ENCODE results near the gene ZNF74. TPM values are rescaled to one million over a fixed set of nuclear protein-coding genes. Genes with fewer than 3 reads are reported as not detected.

The ZNF74 gene
- total and polyA plus RNA-seq, 8 donors = 5.0 to 9.1 (median 5.7) TPM

DNA sequence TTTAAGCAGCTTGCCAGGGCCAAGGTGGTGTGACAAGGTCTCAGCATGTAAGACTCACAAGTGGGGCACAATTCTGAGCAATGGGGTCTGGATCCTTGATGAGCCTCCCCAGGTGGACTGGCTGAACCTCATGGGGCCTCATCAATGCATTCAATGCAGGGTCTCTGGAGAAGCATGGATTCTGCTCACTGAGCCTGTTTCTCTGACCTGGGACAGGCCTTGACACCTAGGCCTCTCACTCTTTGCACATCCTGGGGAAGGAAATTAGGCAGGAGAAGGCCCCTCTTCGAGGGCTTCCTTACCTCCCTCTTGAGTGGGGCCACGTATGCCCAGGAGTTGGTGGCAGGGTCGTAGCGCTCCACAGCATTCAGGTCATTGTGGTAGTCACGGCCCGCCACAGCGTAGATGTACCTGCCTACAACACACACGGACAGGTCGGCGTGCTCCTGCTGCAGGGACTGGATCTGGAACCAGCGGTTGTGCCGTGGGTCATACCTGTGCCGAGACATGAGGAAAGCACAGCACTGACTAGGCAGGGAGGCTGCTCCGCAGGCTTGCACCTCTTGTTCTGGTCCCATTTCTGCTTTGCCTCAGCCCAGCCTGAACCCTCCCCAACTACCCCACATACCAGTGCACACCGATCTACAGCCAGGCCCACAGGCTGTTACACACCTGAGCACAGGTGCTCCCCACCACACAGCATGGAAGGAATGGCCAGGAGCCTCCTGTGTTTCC lies 63.7 kb downstream of the ZNF74 start:
- DNase-seq = peak in 2 of 6 donors; percentile 31 to 57
- no peak for TF ChIP-seq CTCF (IDR thresholded peaks at IDR 0.05)

More for the DNA sequence above, 63.7 kb downstream of the ZNF74 start:
- Histone ChIP-seq H3K27ac (no peak overlapping the region), H3K9me3 (no peaks in the 10 kb centered on the region), H3K4me3 (no peak overlapping the region), H3K36me3 (peaks cover 0 to 7% (median 0%) of the 10 kb centered on the region in 3 donors), H3K27me3 (no peaks in the 10 kb centered on the region), H3K4me1 (no peaks in the 10 kb centered on the region)
- ATAC-seq (no peak), FAIRE-seq (no peak)
- WGBS, 2 donors = 92 to 93% methylated on average over 15 of the region's 15 CpGs
- intact Hi-C loops (cut with DNase I) = no loop called here

Other genes starting within 250 kb of the ZNF74 start
- gene CCDC188, start 243.1 kb upstream of the ZNF74 start, total RNA-seq = 1 to 10 TPM in 1 of 6 donors, under 1 TPM in 4, not detected in 1; 0.31 to 1.0 (median 0.38) TPM
- 1 to 10 TPM; 5.2 to 7.1 TPM for gene CCDC188, start 243.1 kb upstream of the ZNF74 start, polyA plus RNA-seq
- 1 to 10 TPM in 5 of 6 donors, under 1 TPM in 1; 0.88 to 7.4 (median 1.9) TPM for gene RTN4R, start 125.8 kb upstream of the ZNF74 start, total RNA-seq
- 1 to 10 TPM; 1.7 TPM for gene RTN4R, start 125.8 kb upstream of the ZNF74 start, polyA plus RNA-seq
- 10 to 100 TPM; 17.2 to 23.5 (median 21.6) TPM for gene DGCR6L, start 74.1 kb upstream of the ZNF74 start, total RNA-seq
- gene DGCR6L, start 74.1 kb upstream of the ZNF74 start, polyA plus RNA-seq = 10 to 100 TPM; 49.2 to 53.4 TPM
- gene SCARF2, start 43.7 kb downstream of the ZNF74 start, total RNA-seq = 1 to 10 TPM; 1.1 to 5.2 (median 1.8) TPM
- 1 to 10 TPM; 1.2 TPM for gene SCARF2, start 43.7 kb downstream of the ZNF74 start, polyA plus RNA-seq
- gene KLHL22, start 101.6 kb downstream of the ZNF74 start, total RNA-seq = 10 to 100 TPM in 4 of 6 donors, 1 to 10 TPM in 2; 9.9 to 15.0 (median 12.4) TPM
- 10 to 100 TPM; 22.2 to 22.9 TPM for gene KLHL22, start 101.6 kb downstream of the ZNF74 start, polyA plus RNA-seq
- gene MED15, start 113.5 kb downstream of the ZNF74 start, total RNA-seq = 10 to 100 TPM; 27.1 to 47.9 (median 35.4) TPM
- 10 to 100 TPM; 61.0 to 61.7 TPM for gene MED15, start 113.5 kb downstream of the ZNF74 start, polyA plus RNA-seq